ENCODE data around the gene NKX1-1.

NKX1-1 gene

GRCh38 chr4:1406394-1406980 lies at the start of gene NKX1-1:
TSS of gene NKX1-1 (minus strand) at chr4:1406442. CDS start at chr4:1406442, 0 bp downstream.
- no peaks in the 10 kb centered on the region for H3K4me1 ChIP-seq (ENCODE audit: control insufficient read depth, low read depth, low read length)
- H3K27me3 ChIP-seq (ENCODE audit: control insufficient read depth, insufficient read depth, low read length), result peaks cover 100% of the 10 kb centered on the region

DNA sequence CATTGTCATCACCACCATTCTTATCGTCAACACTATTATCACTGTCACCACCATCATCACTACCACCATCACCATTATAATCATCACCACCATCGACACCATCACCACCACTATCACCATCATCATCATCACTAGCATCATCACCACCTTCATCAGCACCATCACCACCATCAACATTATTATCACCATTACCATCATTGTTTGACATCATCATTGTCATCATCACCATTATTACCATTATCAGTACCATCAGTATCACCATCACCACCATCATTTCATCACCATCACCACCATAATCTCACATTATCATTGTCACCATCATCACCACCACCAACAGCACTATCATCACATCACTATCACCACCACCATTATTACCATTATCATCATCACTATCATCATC lies 47.5 kb upstream of the NKX1-1 start:
- Histone ChIP-seq H3K4me1 (ENCODE audit: control insufficient read depth, low read depth, low read length) (no peaks in the 10 kb centered on the region), H3K27ac (ENCODE audit: low read length) (no peak overlapping the region), H3K36me3 (ENCODE audit: control insufficient read depth, low read depth, low read length) (no peaks in the 10 kb centered on the region), H3K9ac (ENCODE audit: low read length) (no peak overlapping the region), H3K4me3 (ENCODE audit: low read length) (no peak overlapping the region), H3K27me3 (ENCODE audit: control insufficient read depth, insufficient read depth, low read length) (peaks cover 5% of the 10 kb centered on the region), H3K9me3 (ENCODE audit: control insufficient read depth, low read depth, low read length) (no peaks in the 10 kb centered on the region)

More at GRCh38 chr4:1406394-1406980, at the start of gene NKX1-1:
- H3K4me3 ChIP-seq (ENCODE audit: low read length), result peak within 1 kb of the TSS; percentile 9
- H3K9ac ChIP-seq (ENCODE audit: low read length), result no peak within 1 kb of the TSS
- no peaks in the 10 kb centered on the region for H3K36me3 ChIP-seq (ENCODE audit: control insufficient read depth, low read depth, low read length)
- H3K9me3 ChIP-seq (ENCODE audit: control insufficient read depth, low read depth, low read length), result no peaks in the 10 kb centered on the region
- H3K27ac ChIP-seq (ENCODE audit: low read length), result no peak within 1 kb of the TSS

GRCh38 chr4:1452431-1453051 lies 46.3 kb upstream of the NKX1-1 start:
- no peaks in the 10 kb centered on the region for H3K36me3 ChIP-seq (ENCODE audit: control insufficient read depth, low read depth, low read length)
- H3K27ac ChIP-seq (ENCODE audit: low read length), result no peak overlapping the region
- H3K4me1 ChIP-seq (ENCODE audit: control insufficient read depth, low read depth, low read length), result no peaks in the 10 kb centered on the region
- no peak overlapping the region for H3K4me3 ChIP-seq (ENCODE audit: low read length)
- no peaks in the 10 kb centered on the region for H3K27me3 ChIP-seq (ENCODE audit: control insufficient read depth, insufficient read depth, low read length)
- no peak overlapping the region for H3K9ac ChIP-seq (ENCODE audit: low read length)
- no peaks in the 10 kb centered on the region for H3K9me3 ChIP-seq (ENCODE audit: control insufficient read depth, low read depth, low read length)

DNA sequence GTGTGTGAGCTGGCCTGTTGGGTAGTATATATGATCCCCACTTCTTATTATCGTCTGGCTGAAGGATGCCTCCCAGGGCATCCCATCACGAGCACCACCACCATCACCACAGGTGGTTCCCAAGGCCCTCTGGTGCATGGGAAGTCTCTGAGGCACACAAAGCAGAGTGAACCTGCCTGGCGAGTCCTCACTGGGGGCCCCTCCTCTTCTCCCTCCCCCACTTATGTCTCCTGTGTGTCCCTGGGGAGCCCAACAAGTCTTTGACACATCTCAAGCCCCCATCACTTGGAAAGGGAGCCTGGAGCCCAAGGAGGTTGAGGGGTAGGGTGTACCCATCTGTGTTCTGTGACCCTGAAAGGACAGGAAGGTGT lies 45.5 kb upstream of the NKX1-1 start:
- Histone ChIP-seq H3K4me3 (ENCODE audit: low read length) (no peak overlapping the region), H3K9ac (ENCODE audit: low read length) (no peak overlapping the region), H3K27ac (ENCODE audit: low read length) (no peak overlapping the region), H3K4me1 (ENCODE audit: control insufficient read depth, low read depth, low read length) (no peaks in the 10 kb centered on the region), H3K36me3 (ENCODE audit: control insufficient read depth, low read depth, low read length) (no peaks in the 10 kb centered on the region), H3K27me3 (ENCODE audit: control insufficient read depth, insufficient read depth, low read length) (no peaks in the 10 kb centered on the region), H3K9me3 (ENCODE audit: control insufficient read depth, low read depth, low read length) (no peaks in the 10 kb centered on the region)

- Histone ChIP-seq H3K4me3 (ENCODE audit: low read length) (no peak overlapping the region), H3K9ac (ENCODE audit: low read length) (no peak overlapping the region), H3K27ac (ENCODE audit: low read length) (no peak overlapping the region), H3K9me3 (ENCODE audit: control insufficient read depth, low read depth, low read length) (no peaks in the 10 kb centered on the region), H3K36me3 (ENCODE audit: control insufficient read depth, low read depth, low read length) (no peaks in the 10 kb centered on the region), H3K4me1 (ENCODE audit: control insufficient read depth, low read depth, low read length) (no peaks in the 10 kb centered on the region), H3K27me3 (ENCODE audit: control insufficient read depth, insufficient read depth, low read length) (no peaks in the 10 kb centered on the region)
Observed at GRCh38 chr4:1451106-1451751, 45.0 kb upstream of the NKX1-1 start.

- Histone ChIP-seq H3K4me1 (ENCODE audit: control insufficient read depth, low read depth, low read length) (no peaks in the 10 kb centered on the region), H3K4me3 (ENCODE audit: low read length) (no peak overlapping the region), H3K9ac (ENCODE audit: low read length) (no peak overlapping the region), H3K27me3 (ENCODE audit: control insufficient read depth, insufficient read depth, low read length) (no peaks in the 10 kb centered on the region), H3K9me3 (ENCODE audit: control insufficient read depth, low read depth, low read length) (no peaks in the 10 kb centered on the region), H3K36me3 (ENCODE audit: control insufficient read depth, low read depth, low read length) (no peaks in the 10 kb centered on the region), H3K27ac (ENCODE audit: low read length) (no peak overlapping the region)
Observed at GRCh38 chr4:1449833-1450741, 43.8 kb upstream of the NKX1-1 start.

DNA sequence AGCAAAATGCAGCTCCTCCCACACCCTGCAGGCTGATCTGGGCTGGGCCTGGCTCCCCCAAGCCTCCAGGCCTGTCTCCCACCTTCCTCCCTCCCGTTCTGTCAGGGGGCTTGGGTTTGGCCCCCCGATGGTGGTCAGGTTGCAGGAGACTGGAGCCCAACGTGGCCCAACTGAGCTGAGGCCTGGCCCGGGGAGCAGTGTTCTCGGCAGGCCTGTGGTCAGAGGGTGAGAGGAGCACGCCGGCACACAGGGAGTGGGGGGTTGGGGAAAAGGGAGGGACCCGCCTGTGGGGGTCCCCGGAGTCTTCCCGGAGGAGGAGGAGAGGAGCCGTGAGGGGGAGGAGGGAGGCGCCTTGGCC lies 43.2 kb upstream of the NKX1-1 start:
- no peaks in the 10 kb centered on the region for H3K27me3 ChIP-seq (ENCODE audit: control insufficient read depth, insufficient read depth, low read length)
- no peaks in the 10 kb centered on the region for H3K4me1 ChIP-seq (ENCODE audit: control insufficient read depth, low read depth, low read length)
- no peak overlapping the region for H3K27ac ChIP-seq (ENCODE audit: low read length)
- no peaks in the 10 kb centered on the region for H3K9me3 ChIP-seq (ENCODE audit: control insufficient read depth, low read depth, low read length)
- no peaks in the 10 kb centered on the region for H3K36me3 ChIP-seq (ENCODE audit: control insufficient read depth, low read depth, low read length)
- no peak overlapping the region for H3K4me3 ChIP-seq (ENCODE audit: low read length)
- no peak overlapping the region for H3K9ac ChIP-seq (ENCODE audit: low read length)

DNA sequence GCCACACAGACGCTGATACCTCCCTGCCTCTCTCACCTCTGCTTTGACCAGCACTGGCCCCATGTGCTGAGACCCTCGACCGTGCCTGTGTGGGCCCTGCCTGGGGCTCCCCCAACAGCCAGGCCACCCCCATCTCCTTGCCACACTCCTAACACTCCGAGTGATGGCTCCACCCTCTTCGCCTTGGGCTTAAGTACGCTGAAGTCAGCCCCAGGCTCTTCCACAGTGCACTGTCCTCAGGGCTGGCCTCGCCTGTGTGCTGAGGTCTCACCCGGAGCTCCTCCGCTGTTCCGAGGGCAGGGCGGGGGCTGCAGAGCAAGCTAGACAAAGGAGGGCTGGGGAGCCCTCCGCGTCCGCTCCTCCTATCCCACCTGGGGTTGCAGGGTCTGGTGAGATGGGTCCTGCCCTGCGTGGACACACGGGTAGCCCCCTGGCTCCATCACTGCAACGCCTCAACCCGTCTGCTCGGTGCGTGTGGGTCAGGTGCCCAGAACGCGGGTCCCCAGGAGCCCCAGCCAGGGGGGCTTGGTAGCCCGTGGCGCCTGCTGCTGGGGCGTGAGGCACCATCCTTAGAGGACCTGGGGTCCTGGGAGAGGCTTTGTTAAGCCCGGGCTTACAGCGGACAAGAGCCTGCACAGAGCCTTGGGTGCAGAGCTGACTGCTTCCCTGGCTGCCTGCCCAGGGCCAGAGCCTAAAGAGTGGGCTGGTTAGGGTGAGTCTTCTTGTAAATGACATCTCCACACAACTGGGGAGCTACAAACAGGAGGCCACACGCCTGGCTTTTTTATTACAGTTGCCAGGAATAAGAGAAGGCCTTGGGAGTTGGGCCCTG lies 42.6 kb upstream of the NKX1-1 start:
- H3K4me1 ChIP-seq (ENCODE audit: control insufficient read depth, low read depth, low read length), result no peaks in the 10 kb centered on the region
- H3K4me3 ChIP-seq (ENCODE audit: low read length), result no peak overlapping the region
- no peak overlapping the region for H3K9ac ChIP-seq (ENCODE audit: low read length)
- no peak overlapping the region for H3K27ac ChIP-seq (ENCODE audit: low read length)
- H3K9me3 ChIP-seq (ENCODE audit: control insufficient read depth, low read depth, low read length), result no peaks in the 10 kb centered on the region
- no peaks in the 10 kb centered on the region for H3K36me3 ChIP-seq (ENCODE audit: control insufficient read depth, low read depth, low read length)
- H3K27me3 ChIP-seq (ENCODE audit: control insufficient read depth, insufficient read depth, low read length), result no peaks in the 10 kb centered on the region

- no peak overlapping the region for H3K4me3 ChIP-seq (ENCODE audit: low read length)
- no peaks in the 10 kb centered on the region for H3K27me3 ChIP-seq (ENCODE audit: control insufficient read depth, insufficient read depth, low read length)
- no peak overlapping the region for H3K27ac ChIP-seq (ENCODE audit: low read length)
- H3K36me3 ChIP-seq (ENCODE audit: control insufficient read depth, low read depth, low read length), result no peaks in the 10 kb centered on the region
- no peaks in the 10 kb centered on the region for H3K4me1 ChIP-seq (ENCODE audit: control insufficient read depth, low read depth, low read length)
- H3K9me3 ChIP-seq (ENCODE audit: control insufficient read depth, low read depth, low read length), result no peaks in the 10 kb centered on the region
- no peak overlapping the region for H3K9ac ChIP-seq (ENCODE audit: low read length)
Observed at GRCh38 chr4:1447676-1448588, 41.7 kb upstream of the NKX1-1 start.
